ENCODE results near the gene TPST2.

GRCh38 chr22:26556904-26557303, 33.0 kb downstream of the TPST2 start:
- no peak for TF ChIP-seq CTCF (IDR thresholded peaks at IDR 0.05)
- no peak for TF ChIP-seq POLR2A (IDR thresholded peaks at IDR 0.05)
